Hippocampal formation (tissue), 2 donors: ENCODE data around the gene NCK1.
"Not testable (repeated sequence)": the region's sequence is repeated elsewhere in the genome, so short reads cannot be mapped to it uniquely, and the experiment has no call there.

Experiments used
- DNase-seq, 2 donors: peaks; one replicate each; lab custom pipeline; 2025; lab: John Stamatoyannopoulos, UW

The NCK1 gene

GRCh38 chr3:136949146-136949545 lies 87.1 kb downstream of the NCK1 start:
- no peak for DNase-seq

- peak in 1 of 2 donors; percentile 0 for DNase-seq
These were observed 87.7 kb downstream of the NCK1 start for GRCh38 chr3:136949708-136950107.

GRCh38 chr3:136950623-136951022 lies 88.6 kb downstream of the NCK1 start:
- peak in 1 of 2 donors; percentile 4 for DNase-seq

GRCh38 chr3:136952292-136952691 lies 90.3 kb downstream of the NCK1 start:
- DNase-seq = no peak

- no peak for DNase-seq
These were observed 92.2 kb downstream of the NCK1 start for GRCh38 chr3:136954251-136954650.

- DNase-seq = no peak
These were observed 93.2 kb downstream of the NCK1 start for GRCh38 chr3:136954980-136955780.

- DNase-seq = no peak
These were observed 93.8 kb downstream of the NCK1 start for GRCh38 chr3:136955813-136956212.

DNA sequence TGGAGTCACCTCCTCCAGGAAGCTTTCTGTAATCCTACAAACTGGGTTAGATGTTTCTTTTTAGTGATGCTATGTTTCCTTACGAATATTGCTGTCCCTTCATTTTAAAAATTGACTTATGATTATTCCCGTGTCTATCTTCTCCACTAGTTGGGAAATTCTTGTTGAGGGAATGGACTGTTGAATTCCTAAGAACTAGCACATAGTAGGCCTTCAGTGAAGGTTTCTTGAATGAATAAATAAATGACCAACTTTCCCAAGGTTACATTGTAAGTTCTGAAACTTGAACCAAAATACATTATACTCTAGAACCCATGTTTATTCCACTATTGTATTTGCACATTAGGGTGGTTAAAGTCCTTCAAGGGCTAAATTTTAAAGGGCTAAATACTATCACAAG lies 95.0 kb downstream of the NCK1 start:
- DNase-seq = no peak

DNA sequence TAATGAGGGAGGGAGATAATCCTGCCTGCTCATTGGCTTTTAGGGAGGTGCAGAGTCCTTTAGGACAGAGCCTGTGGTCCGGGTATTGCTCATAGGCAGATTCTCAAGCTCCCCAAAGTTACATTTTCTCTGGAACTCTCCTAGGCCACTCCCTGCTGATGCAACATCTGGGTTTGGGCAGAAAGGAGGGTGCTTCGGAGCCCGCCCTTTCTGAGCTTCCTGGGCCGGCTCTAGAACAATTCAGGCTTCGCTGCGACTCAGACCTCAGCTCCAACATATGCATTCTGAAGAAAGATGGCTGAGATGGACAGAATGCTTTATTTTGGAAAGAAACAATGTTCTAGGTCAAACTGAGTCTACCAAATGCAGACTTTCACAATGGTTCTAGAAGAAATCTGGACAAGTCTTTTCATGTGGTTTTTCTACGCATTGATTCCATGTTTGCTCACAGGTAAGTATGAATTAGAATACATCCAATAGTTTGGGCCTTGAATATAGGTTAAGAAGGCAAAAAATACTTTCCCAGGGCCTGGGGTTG lies 95.8 kb downstream of the NCK1 start, which contains the start of gene IL20RB:
TSS of gene IL20RB (plus strand) at position 233 of the 538 bp plus-strand sequence. CDS start at position 364, 131 bp downstream.
- no peak for DNase-seq

DNA sequence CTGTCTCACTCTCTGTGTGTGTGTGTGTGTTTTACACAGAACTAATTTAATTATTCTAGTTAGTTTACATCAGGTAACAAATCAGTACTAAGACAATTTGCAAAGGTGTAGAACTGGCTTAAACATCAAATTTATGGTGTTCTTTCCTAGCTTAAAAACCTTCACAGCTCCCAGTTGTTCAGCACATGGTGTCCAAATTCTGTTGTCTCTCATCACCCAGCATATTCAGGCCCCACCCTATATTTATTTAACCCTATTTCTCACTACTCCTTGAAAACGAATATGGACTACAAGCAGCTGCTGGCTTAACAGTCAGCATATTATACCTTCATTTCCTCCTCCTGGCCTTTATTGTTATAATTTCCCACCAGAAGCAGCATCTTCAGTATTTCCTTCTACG lies 96.9 kb downstream of the NCK1 start:
- no peak for DNase-seq

DNA sequence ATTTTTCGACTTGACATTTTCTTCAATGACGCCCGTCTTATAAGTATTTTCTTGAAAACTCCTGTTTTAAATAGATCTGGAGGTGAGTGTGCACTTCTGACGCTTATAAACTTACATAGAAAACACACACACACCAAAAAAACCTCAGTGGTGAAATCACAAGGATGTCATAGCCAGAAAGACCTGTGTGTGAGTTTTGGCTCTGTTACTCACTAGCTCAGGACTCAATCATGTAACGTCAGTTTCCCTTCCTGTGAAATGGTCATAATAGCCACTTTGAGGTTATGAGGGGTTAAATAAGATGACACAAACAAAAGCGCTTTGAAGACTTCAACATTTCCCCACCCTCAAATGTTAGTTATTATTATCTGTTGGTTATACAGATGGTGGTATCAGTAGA lies 97.6 kb downstream of the NCK1 start:
- no peak for DNase-seq

DNA sequence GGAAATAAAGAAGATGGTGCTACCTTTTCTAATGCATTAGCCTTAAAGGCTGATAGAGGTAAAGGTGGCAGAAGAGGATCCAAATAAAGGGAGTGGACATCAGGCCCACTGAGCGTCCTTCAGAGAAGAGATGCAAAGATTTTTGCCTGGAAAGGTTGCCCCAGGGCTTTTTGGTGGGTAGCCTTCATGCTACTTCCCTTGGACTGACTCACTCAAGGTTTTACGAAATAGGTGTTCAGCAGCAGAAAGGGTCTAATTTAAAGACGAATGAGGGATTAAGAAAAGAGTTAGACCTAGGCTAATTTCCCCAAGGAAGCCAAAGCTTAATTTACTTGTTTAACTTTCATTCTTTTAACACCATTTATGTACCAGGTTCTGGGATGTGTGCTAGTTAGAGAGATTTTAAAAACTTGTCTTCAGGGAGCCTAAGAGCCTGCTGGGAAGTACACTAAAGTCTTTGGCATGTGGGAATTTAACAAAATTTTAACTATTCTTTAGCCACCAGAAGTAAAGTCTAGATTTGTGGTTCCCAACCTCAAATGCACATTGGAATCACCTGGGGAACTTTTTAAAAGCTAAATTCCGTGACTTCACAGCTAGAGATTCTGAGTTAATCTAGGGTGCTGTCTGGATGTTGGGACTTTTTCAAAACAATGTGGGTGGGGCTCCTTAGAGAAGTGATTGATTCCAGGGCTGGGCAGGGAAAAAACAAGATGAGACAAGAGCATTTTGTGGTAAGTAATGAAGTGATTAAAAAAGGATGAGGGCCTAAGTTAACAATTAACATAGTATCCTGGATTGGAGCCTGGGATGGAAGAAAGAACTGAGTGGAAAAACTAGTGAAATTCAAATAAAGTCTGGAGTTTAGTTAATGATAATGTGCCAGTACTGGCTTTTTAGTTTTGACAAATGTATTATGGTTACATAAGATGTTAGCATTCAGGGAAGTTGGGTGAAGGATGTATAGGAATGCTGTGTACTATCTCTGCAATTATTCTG lies 99.1 kb downstream of the NCK1 start:
- no peak for DNase-seq

GRCh38 chr3:136962927-136963326 lies 100.9 kb downstream of the NCK1 start:
- no peak for DNase-seq

GRCh38 chr3:136969539-136969938 lies 107.5 kb downstream of the NCK1 start:
- not testable (repeated sequence) for DNase-seq

- DNase-seq = no peak
These were observed 111.3 kb downstream of the NCK1 start for GRCh38 chr3:136973352-136973751.

DNA sequence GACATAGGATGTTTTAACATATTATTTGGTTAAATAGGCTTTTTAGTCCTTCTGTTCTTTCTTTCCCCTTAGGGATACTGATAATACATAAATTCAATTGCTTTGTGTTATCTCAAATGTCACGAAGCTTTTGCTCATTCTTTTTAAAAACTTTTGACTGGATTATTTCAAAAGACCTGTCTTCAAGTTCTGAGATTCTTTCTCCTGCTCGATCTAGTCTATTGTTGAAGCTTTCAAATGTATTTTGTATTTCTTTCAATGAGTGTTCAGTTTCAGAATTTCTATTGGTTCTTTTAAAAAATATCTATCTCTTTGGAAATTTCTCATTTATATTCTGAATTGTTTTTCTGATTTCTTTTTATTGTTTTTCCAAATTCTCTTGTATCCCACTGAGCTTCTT lies 112.7 kb downstream of the NCK1 start:
- DNase-seq = no peak

DNA sequence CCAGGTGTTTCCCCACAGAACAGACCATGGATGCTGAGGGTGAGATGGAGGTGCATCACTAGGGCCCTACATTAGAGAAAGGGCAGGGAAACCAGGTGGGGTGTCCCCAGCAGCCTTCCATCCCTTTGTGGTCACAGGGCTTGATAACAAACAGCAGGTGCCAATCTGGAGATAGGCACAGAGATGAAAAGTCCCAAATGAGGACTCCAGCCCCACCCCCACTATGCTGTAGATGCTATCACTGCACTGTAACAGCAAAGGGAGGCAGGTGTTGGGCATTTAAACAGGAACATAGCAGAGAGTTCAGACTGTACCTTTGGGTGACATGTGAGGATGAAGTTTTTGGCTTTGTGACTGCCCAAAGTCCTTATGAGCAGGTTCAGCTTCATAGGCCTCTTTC lies 117.2 kb downstream of the NCK1 start:
- no peak for DNase-seq

DNA sequence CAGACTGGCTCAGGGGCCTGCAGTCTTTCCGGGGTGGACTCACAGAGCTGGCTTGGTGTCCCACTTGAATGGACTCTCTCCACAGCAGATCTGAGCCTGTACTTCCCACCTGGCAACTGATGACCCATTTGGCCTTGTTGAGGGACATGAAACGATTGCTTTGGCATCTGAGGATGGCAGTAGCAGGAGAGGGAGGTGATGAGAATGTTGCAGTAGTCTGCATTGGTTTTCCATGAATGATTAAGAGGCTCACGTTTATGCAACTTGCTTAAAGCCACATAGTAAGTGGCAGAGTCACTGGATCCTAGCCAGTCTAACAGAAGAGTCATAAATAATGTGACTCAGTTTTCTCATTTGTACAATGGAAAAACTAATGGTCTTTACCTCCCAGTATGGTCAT lies 117.7 kb downstream of the NCK1 start:
- DNase-seq = no peak

DNA sequence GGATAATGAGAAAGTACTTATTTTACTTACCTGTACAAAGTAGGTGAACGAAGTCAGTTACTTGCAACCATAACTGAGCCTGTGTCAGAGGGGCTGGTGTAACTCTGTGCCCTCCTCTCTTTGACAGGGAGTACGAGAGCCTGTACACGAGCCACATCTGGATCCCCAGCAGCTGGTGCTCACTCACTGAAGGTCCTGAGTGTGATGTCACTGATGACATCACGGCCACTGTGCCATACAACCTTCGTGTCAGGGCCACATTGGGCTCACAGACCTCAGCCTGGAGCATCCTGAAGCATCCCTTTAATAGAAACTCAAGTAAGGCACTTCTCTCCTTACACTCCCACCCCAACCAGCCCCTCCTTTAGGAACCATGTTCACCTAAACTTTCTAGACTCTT lies 120.0 kb downstream of the NCK1 start:
- no peak for DNase-seq

DNA sequence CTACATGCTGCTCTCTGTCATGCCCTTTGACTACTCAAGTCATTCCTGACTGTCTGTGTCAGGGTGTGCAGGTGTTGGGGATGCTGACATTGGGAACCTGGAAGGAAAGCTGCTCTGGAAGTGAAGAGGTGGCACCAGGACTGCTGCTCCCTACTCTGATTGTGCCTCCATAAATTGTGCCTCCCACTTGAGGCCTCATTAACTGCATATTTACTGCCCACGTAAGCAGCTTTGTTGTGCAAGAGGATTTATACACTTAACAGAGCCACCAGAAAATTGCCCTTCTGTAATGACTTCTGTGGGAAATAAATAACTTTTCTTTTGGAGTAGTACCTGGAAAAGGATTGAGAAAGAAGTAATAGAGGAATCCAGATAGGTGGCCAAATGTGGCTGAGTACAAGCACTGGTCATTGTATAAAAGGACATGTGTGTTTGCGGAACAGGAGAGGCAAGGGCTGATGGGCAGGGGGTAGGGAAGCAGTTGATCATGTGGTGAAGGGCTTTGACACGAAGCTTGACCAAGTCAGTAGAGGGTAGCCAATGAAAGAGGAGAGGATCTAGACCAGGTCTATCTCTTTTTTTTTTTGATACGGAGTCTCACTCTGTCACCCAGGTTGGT lies 120.6 kb downstream of the NCK1 start:
- no peak for DNase-seq

- DNase-seq = no peak
These were observed 122.8 kb downstream of the NCK1 start for GRCh38 chr3:136984837-136985236.

GRCh38 chr3:136987398-136987980 lies 125.5 kb downstream of the NCK1 start:
- not testable (repeated sequence) for DNase-seq
